IMR-90 (cell line): ENCODE results near the gene TOP3B. TPM values are rescaled to one million over a fixed set of nuclear protein-coding genes. Genes with fewer than 3 reads are reported as not detected.

ENCODE experiments used
- ATAC-seq: fragments of 200-7000 bp; cut with Tn5 transposase; 2 replicates; pipeline ENCODE4 v1.9.1; 2020; ENCODE audit warnings: low read depth, mild to moderate bottlenecking, moderate library complexity
- BruUV-seq: library from RNA; stranded (reverse); fragments of 400-500 nt; replicated peaks from 2 replicates; lab custom pipeline; 2021; lab: Mats Ljungman, UMichigan
- CTCF ChIA-PET: fragments of 300-600 bp; formaldehyde crosslinking; extraction: SDS; loops from one replicate; lab custom pipeline; 2021; ENCODE audit warnings: antibody characterized with exemption; lab: Yijun Ruan, JAX
- POLR2A ChIA-PET: fragments of 300-600 bp; sonication (Branson Sonifier 250); formaldehyde crosslinking; loops from one replicate; lab custom pipeline; 2022; ENCODE audit warnings: antibody characterized with exemption; ENCODE audit not compliant: unreplicated experiment; lab: Charles Lee
- DNase-seq: peaks from one replicate; pipeline ENCODE4 v3.0.0; 2013
- H2AFZ ChIP-seq: replicated peaks from 2 replicates; pipeline ENCODE3; 2013; ENCODE audit warnings: low read length, mild to moderate bottlenecking; ENCODE audit not compliant: poor library complexity
- H2AK5ac ChIP-seq: 2 replicates; pipeline ENCODE4 v1.6.1; 2013; ENCODE audit warnings: low read depth, low read length, inconsistent platforms
- H2AK9ac ChIP-seq: replicated peaks from 2 replicates; pipeline ENCODE3; 2013; ENCODE audit warnings: mild to moderate bottlenecking, low read depth, low read length, moderate library complexity; ENCODE audit not compliant: poor library complexity
- H2BK120ac ChIP-seq: 2 replicates; pipeline ENCODE4 v1.6.1; 2013; ENCODE audit warnings: low read depth, low read length, inconsistent platforms
- H2BK15ac ChIP-seq: 3 replicates; pipeline ENCODE4 v1.6.1; 2013; ENCODE audit warnings: low read depth, low read length, inconsistent platforms
- H2BK20ac ChIP-seq: 2 replicates; pipeline ENCODE4 v1.6.1; 2013; ENCODE audit warnings: low read depth, mild to moderate bottlenecking, inconsistent platforms, low read length, moderate library complexity
- H2BK5ac ChIP-seq: 2 replicates; pipeline ENCODE4 v1.6.1; 2013; ENCODE audit warnings: mild to moderate bottlenecking, low read depth, low read length, inconsistent platforms; ENCODE audit not compliant: poor library complexity, severe bottlenecking
- H3K14ac ChIP-seq: replicated peaks from 2 replicates; pipeline ENCODE4 v1.6.1; 2013; ENCODE audit warnings: low read depth, low read length, inconsistent platforms
- H3K18ac ChIP-seq: 2 replicates; pipeline ENCODE4 v1.6.1; 2013; ENCODE audit warnings: low read depth, low read length, control low read depth
- H3K23ac ChIP-seq: 2 replicates; pipeline ENCODE4 v1.6.1; 2013; ENCODE audit warnings: low read depth, low read length, inconsistent platforms
- H3K27ac ChIP-seq: 2 replicates; pipeline ENCODE4 v1.5.1; 2013; ENCODE audit warnings: mild to moderate bottlenecking, control low read depth, low read length; ENCODE audit not compliant: insufficient read depth
- H3K27me3 ChIP-seq: 2 replicates; pipeline ENCODE4 v1.6.1; 2013; ENCODE audit warnings: low read length; ENCODE audit not compliant: control insufficient read depth, insufficient read depth
- H3K36me3 ChIP-seq: 2 replicates; pipeline ENCODE4 v1.6.1; 2013; ENCODE audit warnings: low read length, mixed read lengths; ENCODE audit not compliant: control insufficient read depth, insufficient read depth
- H3K4ac ChIP-seq: 2 replicates; pipeline ENCODE4 v1.6.1; 2013; ENCODE audit warnings: low read depth, low read length, inconsistent platforms
- H3K4me1 ChIP-seq: 2 replicates; pipeline ENCODE4 v1.6.1; 2013; ENCODE audit warnings: low read length, mixed read lengths; ENCODE audit not compliant: control insufficient read depth, insufficient read depth
- H3K4me2 ChIP-seq: 2 replicates; pipeline ENCODE4 v1.6.1; 2013; ENCODE audit warnings: low read depth, mild to moderate bottlenecking, control low read depth, low read length, moderate library complexity
- H3K4me3 ChIP-seq: 2 replicates; pipeline ENCODE4 v1.5.1; 2013; ENCODE audit warnings: low read depth, mild to moderate bottlenecking, control low read depth, low read length, moderate library complexity; ENCODE audit not compliant: insufficient read depth
- H3K56ac ChIP-seq: 2 replicates; pipeline ENCODE4 v1.6.1; 2013; ENCODE audit warnings: low read length, inconsistent platforms; ENCODE audit not compliant: insufficient read depth; ENCODE audit errors: extremely low read depth
- H3K79me1 ChIP-seq, 2 experiments: 2 replicates each; pipeline ENCODE4 v1.6.1; 2013; ENCODE audit warnings: low read length in 2 of 2, inconsistent platforms in 1 of 2, low read depth in 1 of 2
- H3K9ac ChIP-seq: 2 replicates; pipeline ENCODE4 v1.6.1; 2013; ENCODE audit warnings: low read depth, low read length, control low read depth
- H3K9me1 ChIP-seq: 2 replicates; pipeline ENCODE4 v1.6.1; 2013; ENCODE audit warnings: low read length, inconsistent platforms; ENCODE audit not compliant: insufficient read depth
- H3K9me3 ChIP-seq: 2 replicates; pipeline ENCODE4 v1.6.1; 2013; ENCODE audit warnings: low read length; ENCODE audit not compliant: control insufficient read depth, insufficient read depth
- H4K20me1 ChIP-seq: 2 replicates; pipeline ENCODE4 v1.6.1; 2013; ENCODE audit warnings: low read length, inconsistent platforms; ENCODE audit not compliant: insufficient read depth
- H4K5ac ChIP-seq: 2 replicates; pipeline ENCODE4 v1.6.1; 2013; ENCODE audit warnings: mild to moderate bottlenecking, low read depth, low read length, control low read depth
- H4K8ac ChIP-seq, 2 experiments: 2 replicates each; pipeline ENCODE4 v1.6.1; 2013; ENCODE audit warnings: low read depth in 2 of 2, low read length in 2 of 2, control low read depth in 1 of 2, inconsistent platforms in 1 of 2
- H4K91ac ChIP-seq: 2 replicates; pipeline ENCODE4 v1.6.1; 2013; ENCODE audit warnings: low read depth, low read length, inconsistent platforms; ENCODE audit not compliant: insufficient read depth
- BHLHE40 ChIP-seq: fragments of 150-350 bp; IDR thresholded peaks from 2 replicates; pipeline ENCODE4 v1.6.1; 2016; ENCODE audit warnings: mild to moderate bottlenecking, low read depth, low read length
- CEBPB ChIP-seq: IDR thresholded peaks from 2 replicates; pipeline ENCODE4 v1.6.1; 2012; ENCODE audit warnings: low read depth, low read length, improper control_type of control experiment
- CHD1 ChIP-seq: IDR thresholded peaks from 2 replicates; pipeline ENCODE4 v1.6.1; 2012; ENCODE audit warnings: low read depth, low read length, improper control_type of control experiment
- FOS ChIP-seq: fragments of 150-350 bp; IDR thresholded peaks from 2 replicates; pipeline ENCODE4 v1.6.1; 2016; ENCODE audit warnings: low read depth, low read length
- MAFK ChIP-seq: IDR thresholded peaks from 2 replicates; pipeline ENCODE4 v1.6.1; 2012; ENCODE audit warnings: low read depth, low read length, improper control_type of control experiment
- MAZ ChIP-seq: IDR thresholded peaks from 2 replicates; pipeline ENCODE4 v1.6.1; 2012; ENCODE audit warnings: low read depth, mild to moderate bottlenecking, low read length, improper control_type of control experiment, moderate library complexity, borderline replicate concordance
- MXI1 ChIP-seq: IDR thresholded peaks from 2 replicates; pipeline ENCODE4 v1.6.1; 2012; ENCODE audit warnings: low read depth, mild to moderate bottlenecking, low read length, moderate library complexity, borderline replicate concordance
- NFE2L2 ChIP-seq: fragments of 150-350 bp; IDR thresholded peaks from 2 replicates; pipeline ENCODE4 v1.6.1; 2016; ENCODE audit warnings: low read depth, mild to moderate bottlenecking, low read length
- POLR2A ChIP-seq: IDR thresholded peaks from 2 replicates; pipeline ENCODE4 v1.6.1; 2012; ENCODE audit warnings: mild to moderate bottlenecking, low read depth, low read length
- RAD21 ChIP-seq: IDR thresholded peaks from 2 replicates; pipeline ENCODE4 v1.6.1; 2012; ENCODE audit warnings: low read length, improper control_type of control experiment
- RCOR1 ChIP-seq: IDR thresholded peaks from 2 replicates; pipeline ENCODE4 v1.6.1; 2012; ENCODE audit warnings: mild to moderate bottlenecking, low read length, improper control_type of control experiment; ENCODE audit not compliant: insufficient replicate concordance
- RFX5 ChIP-seq: IDR thresholded peaks from 2 replicates; pipeline ENCODE4 v1.8.0; 2012; ENCODE audit warnings: low read depth, mild to moderate bottlenecking, low read length, moderate library complexity
- SMC3 ChIP-seq: fragments of 150-350 bp; IDR thresholded peaks from 2 replicates; pipeline ENCODE4 v1.6.1; 2016; ENCODE audit warnings: low read depth, mild to moderate bottlenecking, antibody characterized with exemption, low read length, moderate library complexity
- WGBS, 2 experiments: methylation state at CpG; one replicate each; pipeline versions ENCODE4 v1.1.5 to v1.1.7; 2013; ENCODE audit warnings: missing lambda C conversion rate in 2 of 2; ENCODE audit not compliant: insufficient read length in 1 of 2; ENCODE audit errors: extremely low coverage in 2 of 2; 5-methylcytosine and 5-hydroxymethylcytosine counted together
- dilution Hi-C: fragments of 300-500 bp; cut with HindIII; formaldehyde crosslinking; loops from one replicate; pipeline ENCODE4 v1.14.3; 2018; ENCODE audit warnings: low sequenced_read_pairs; ENCODE audit not compliant: unreplicated experiment
- in situ Hi-C: fragments of 300-500 bp; cut with MboI; formaldehyde crosslinking; loops from 3 replicates; pipeline ENCODE4 v1.14.3; 2019; ENCODE audit warnings: low sequenced_read_pairs, inconsistent platforms, mixed read lengths
- intact Hi-C: fragments of 100-400 bp; cut with micrococcal nuclease; formaldehyde crosslinking; loops from 2 replicates; pipeline ENCODE4 v1.10.0; 2022
- polyA plus RNA-seq, 3 experiments: library from polyadenylated mRNA; depleted of rRNA; stranded (reverse); fragments of >200 nt; gene quantifications; 2 replicates each; pipeline ENCODE4 v1.2.3, GENCODE V29; 2012; ENCODE audit warnings: low replicate concordance in 1 of 3
- total RNA-seq: library from RNA; depleted of rRNA; stranded (reverse); fragments of >200 nt; gene quantifications from 2 replicates; pipeline ENCODE4 v1.2.3, GENCODE V29; 2012
- TF ChIP-seq, protein P1 (sequence below): fragments of 150-350 bp; IDR thresholded peaks from 2 replicates; pipeline ENCODE4 v1.6.1; 2016; ENCODE audit warnings: low read depth, mild to moderate bottlenecking, low read length, moderate library complexity, borderline replicate concordance
- TF ChIP-seq, protein P2 (sequence below): conservative IDR thresholded peaks from 2 replicates; pipeline ENCODE4 v1.5.1; 2012; ENCODE audit warnings: mild to moderate bottlenecking, low read depth, low read length, improper control_type of control experiment
- TF ChIP-seq, protein P3 (sequence below): fragments of 150-350 bp; IDR thresholded peaks from 2 replicates; pipeline ENCODE4 v1.6.1; 2017; ENCODE audit warnings: mild to moderate bottlenecking, antibody characterized with exemption, low read length, low read depth

TOP3B gene
- total and polyA plus RNA-seq, 2 of the 4 experiments (the other 2 are of a cell fraction): 23.0 to 23.5 TPM

DNA sequence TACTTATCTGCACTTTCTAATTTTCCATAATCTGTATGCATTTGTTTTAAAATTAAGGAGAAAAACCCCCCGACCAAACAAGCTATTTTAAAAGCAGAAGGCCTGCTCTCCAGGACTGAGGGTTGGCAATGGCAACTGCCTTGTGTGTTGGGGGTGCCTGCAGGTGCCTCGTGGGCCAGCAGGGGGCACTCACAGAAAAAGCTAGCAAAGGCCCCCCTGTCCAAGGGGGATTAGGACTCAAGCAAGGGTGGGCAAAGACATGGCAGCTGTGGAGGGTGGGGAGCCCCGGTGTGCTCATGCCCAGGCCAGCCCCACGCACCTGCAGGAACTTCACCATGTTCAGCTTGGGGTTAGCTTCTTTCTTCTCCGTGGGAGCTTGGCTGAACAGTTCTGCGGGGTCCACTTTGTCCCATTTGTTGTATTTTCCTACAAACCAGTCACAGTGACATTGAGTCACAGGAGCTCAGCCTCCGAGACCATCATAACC lies 10.3 kb downstream of the TOP3B start:
- ChIA-PET POLR2A (no interaction called here), CTCF (interaction anchor here (0.6 to 1.3 kb wide), 8 partner anchors 9 to 234 kb away, joined by 3 to 7 read pairs (median 3); partner anchors contain the start of genes PPM1F and TOP3B)
- Histone ChIP-seq H2AK5ac (no peak overlapping the region), H3K56ac (no peak overlapping the region), H3K9ac (no peak overlapping the region), H3K4me2 (no peak overlapping the region), H4K5ac (no peak overlapping the region), H3K79me1 (peaks cover 24 to 41% of the 10 kb centered on the region in 2 experiments), H3K18ac (no peak overlapping the region), H4K20me1 (peaks cover 24% of the 10 kb centered on the region), H3K36me3 (peaks cover 70% of the 10 kb centered on the region), H3K9me3 (no peaks in the 10 kb centered on the region), H3K4ac (no peak overlapping the region), H2BK20ac (no peak overlapping the region), H2BK120ac (no peak overlapping the region), H2BK5ac (no peak overlapping the region), H3K27me3 (no peaks in the 10 kb centered on the region), H4K8ac (no peak overlapping the region), H3K4me1 (no peaks in the 10 kb centered on the region), H3K9me1 (peaks cover 4% of the 10 kb centered on the region; the same call in 1 of the 2 replicates), H2BK15ac (no peak overlapping the region), H3K23ac (no peak overlapping the region), H3K4me3 (no peak overlapping the region), H3K27ac (no peak overlapping the region), H4K91ac (no peak overlapping the region), H2AFZ (no peak overlapping the region), H2AK9ac (peak overlapping the region; percentile 13), H3K14ac (no peak overlapping the region)
- TF ChIP-seq, protein P1, sequence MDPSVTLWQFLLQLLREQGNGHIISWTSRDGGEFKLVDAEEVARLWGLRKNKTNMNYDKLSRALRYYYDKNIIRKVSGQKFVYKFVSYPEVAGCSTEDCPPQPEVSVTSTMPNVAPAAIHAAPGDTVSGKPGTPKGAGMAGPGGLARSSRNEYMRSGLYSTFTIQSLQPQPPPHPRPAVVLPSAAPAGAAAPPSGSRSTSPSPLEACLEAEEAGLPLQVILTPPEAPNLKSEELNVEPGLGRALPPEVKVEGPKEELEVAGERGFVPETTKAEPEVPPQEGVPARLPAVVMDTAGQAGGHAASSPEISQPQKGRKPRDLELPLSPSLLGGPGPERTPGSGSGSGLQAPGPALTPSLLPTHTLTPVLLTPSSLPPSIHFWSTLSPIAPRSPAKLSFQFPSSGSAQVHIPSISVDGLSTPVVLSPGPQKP: no peak
- no peak for TF ChIP-seq POLR2A
- TF ChIP-seq, protein P2, sequence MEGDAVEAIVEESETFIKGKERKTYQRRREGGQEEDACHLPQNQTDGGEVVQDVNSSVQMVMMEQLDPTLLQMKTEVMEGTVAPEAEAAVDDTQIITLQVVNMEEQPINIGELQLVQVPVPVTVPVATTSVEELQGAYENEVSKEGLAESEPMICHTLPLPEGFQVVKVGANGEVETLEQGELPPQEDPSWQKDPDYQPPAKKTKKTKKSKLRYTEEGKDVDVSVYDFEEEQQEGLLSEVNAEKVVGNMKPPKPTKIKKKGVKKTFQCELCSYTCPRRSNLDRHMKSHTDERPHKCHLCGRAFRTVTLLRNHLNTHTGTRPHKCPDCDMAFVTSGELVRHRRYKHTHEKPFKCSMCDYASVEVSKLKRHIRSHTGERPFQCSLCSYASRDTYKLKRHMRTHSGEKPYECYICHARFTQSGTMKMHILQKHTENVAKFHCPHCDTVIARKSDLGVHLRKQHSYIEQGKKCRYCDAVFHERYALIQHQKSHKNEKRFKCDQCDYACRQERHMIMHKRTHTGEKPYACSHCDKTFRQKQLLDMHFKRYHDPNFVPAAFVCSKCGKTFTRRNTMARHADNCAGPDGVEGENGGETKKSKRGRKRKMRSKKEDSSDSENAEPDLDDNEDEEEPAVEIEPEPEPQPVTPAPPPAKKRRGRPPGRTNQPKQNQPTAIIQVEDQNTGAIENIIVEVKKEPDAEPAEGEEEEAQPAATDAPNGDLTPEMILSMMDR: peak; percentile 61
- TF ChIP-seq FOS: no peak
- TF ChIP-seq CEBPB: no peak
- no peak for TF ChIP-seq RCOR1
- TF ChIP-seq RFX5: no peak
- TF ChIP-seq SMC3: peak; percentile 32; the same call in 1 of the 2 replicates
- TF ChIP-seq BHLHE40: no peak
- TF ChIP-seq RAD21: peak; percentile 39; the same call in 1 of the 2 replicates
- TF ChIP-seq MAZ: peak; percentile 26; the same call in 1 of the 2 replicates
- TF ChIP-seq, protein P3, sequence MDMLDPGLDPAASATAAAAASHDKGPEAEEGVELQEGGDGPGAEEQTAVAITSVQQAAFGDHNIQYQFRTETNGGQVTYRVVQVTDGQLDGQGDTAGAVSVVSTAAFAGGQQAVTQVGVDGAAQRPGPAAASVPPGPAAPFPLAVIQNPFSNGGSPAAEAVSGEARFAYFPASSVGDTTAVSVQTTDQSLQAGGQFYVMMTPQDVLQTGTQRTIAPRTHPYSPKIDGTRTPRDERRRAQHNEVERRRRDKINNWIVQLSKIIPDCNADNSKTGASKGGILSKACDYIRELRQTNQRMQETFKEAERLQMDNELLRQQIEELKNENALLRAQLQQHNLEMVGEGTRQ: no peak
- TF ChIP-seq NFE2L2: no peak
- TF ChIP-seq MAFK: no peak
- TF ChIP-seq CHD1: no peak
- TF ChIP-seq MXI1: no peak
- intact Hi-C loops (no loop called here), in situ Hi-C loops (no loop called here), dilution Hi-C loops (no loop called here)
- BruUV-seq: no TSS peak
- ATAC-seq (peak; percentile 88), DNase-seq (peak; percentile 23)
- 80% methylated on average over 1 of the region's 7 CpGs; no CpG with 5 or more reads in 1 of the 2 experiments for WGBS, 2 experiments
